K562 (cell line): Measurements from ENCODE around the gene UBE2J2. TPM values are rescaled to one million over a fixed set of nuclear protein-coding genes. Genes with fewer than 3 reads are reported as not detected.

Experiments
- CREB1 ChIP-seq, 2 experiments: sonication (generic) in 1 of 2; formaldehyde crosslinking in 1 of 2; IDR thresholded peaks; 2 replicates each; pipeline versions ENCODE4 v1.6.1 to v1.8.0; 2012 to 2022; ENCODE audit warnings: inconsistent platforms in 1 of 2, mild to moderate bottlenecking in 1 of 2, missing genetic modification reagents in 1 of 2, moderate library complexity in 1 of 2
- CSDE1 ChIP-seq, 2 experiments: fragments of 450-650 bp; IDR thresholded peaks; 2 replicates each; pipeline ENCODE4 v1.6.1; 2016; ENCODE audit warnings: mild to moderate bottlenecking in 1 of 2
- CTCF ChIP-seq, 3 experiments: IDR thresholded peaks in 2 of 3; conservative IDR thresholded peaks in 1 of 3; 2 replicates each; pipeline ENCODE4 v1.5.1; 2011 to 2012; ENCODE audit warnings: low read length in 3 of 3, mild to moderate bottlenecking in 3 of 3, control low read depth in 2 of 3, improper control_type of control experiment in 1 of 3, inconsistent platforms in 1 of 3, low read depth in 1 of 3, mixed read lengths in 1 of 3, moderate library complexity in 1 of 3; ENCODE audit not compliant: insufficient read depth in 2 of 3
- E2F1 ChIP-seq: sonication (generic); formaldehyde crosslinking; IDR thresholded peaks from 2 replicates; pipeline ENCODE4 v1.8.1; 2023; ENCODE audit warnings: mild to moderate bottlenecking, missing genetic modification reagents, moderate library complexity
- EP400 ChIP-seq: fragments of 450-650 bp; IDR thresholded peaks from 2 replicates; pipeline ENCODE4 v1.6.1; 2017; ENCODE audit warnings: antibody characterized with exemption, mild to moderate bottlenecking, moderate library complexity
- GABPA ChIP-seq: fragments of 200-800 bp; sonication (Bioruptor generic); conservative IDR thresholded peaks from 2 replicates; pipeline ENCODE4 v1.6.1; 2016; ENCODE audit warnings: low read depth, missing genetic modification characterization, missing compliant biosample characterization
- GATAD2B ChIP-seq: fragments of 450-650 bp; IDR thresholded peaks from 2 replicates; pipeline ENCODE4 v1.6.1; 2017; ENCODE audit warnings: mild to moderate bottlenecking, borderline replicate concordance
- GTF3C2 ChIP-seq: IDR thresholded peaks from 3 replicates; pipeline ENCODE4 v1.6.1; 2011; ENCODE audit warnings: borderline replicate concordance, mild to moderate bottlenecking, moderate library complexity; ENCODE audit not compliant: insufficient read length; ENCODE audit errors: extremely low read depth
- MYC ChIP-seq, 2 experiments: fragments of 250-450 bp in 1 of 2; sonication (Bioruptor Pico) in 1 of 2; IDR thresholded peaks; 2 replicates each; pipeline versions ENCODE4 v1.5.1 to v1.6.1; 2012 to 2021; ENCODE audit warnings: low read depth in 2 of 2, borderline replicate concordance in 1 of 2, improper control_type of control experiment in 1 of 2, low read length in 1 of 2, mild to moderate bottlenecking in 1 of 2, moderate library complexity in 1 of 2
- NCOA6 ChIP-seq: fragments of 450-650 bp; IDR thresholded peaks from 2 replicates; pipeline ENCODE4 v1.6.1; 2017; ENCODE audit warnings: mild to moderate bottlenecking
- NFATC3 ChIP-seq: fragments of 450-650 bp; IDR thresholded peaks from 2 replicates; pipeline ENCODE4 v1.6.1; 2017; ENCODE audit warnings: mild to moderate bottlenecking
- NFE2L1 ChIP-seq: fragments of 450-650 bp; IDR thresholded peaks from 2 replicates; pipeline ENCODE4 v1.6.1; 2016; ENCODE audit warnings: missing genetic modification characterization, low read depth, mild to moderate bottlenecking, missing compliant biosample characterization, moderate library complexity, borderline replicate concordance
- NR2C2 ChIP-seq, 2 experiments: fragments of 200-800 bp in 1 of 2; sonication (Bioruptor generic) in 1 of 2; sonication (generic) in 1 of 2; formaldehyde crosslinking in 1 of 2; IDR thresholded peaks; 2 replicates each; pipeline versions ENCODE4 v1.6.1 to v1.8.0; 2016 to 2022; ENCODE audit warnings: mild to moderate bottlenecking in 1 of 2, missing compliant biosample characterization in 1 of 2, missing genetic modification characterization in 1 of 2, missing genetic modification reagents in 1 of 2
- SETDB1 ChIP-seq: IDR thresholded peaks from one replicate; pipeline ENCODE4 v1.6.1; 2012; ENCODE audit warnings: low read length, control low read depth, inconsistent platforms
- TAF1 ChIP-seq: IDR thresholded peaks from 2 replicates; pipeline ENCODE4 v1.6.1; 2011; ENCODE audit warnings: mild to moderate bottlenecking, low read length, moderate library complexity; ENCODE audit not compliant: insufficient read depth, control insufficient read depth, severe bottlenecking; ENCODE audit errors: extremely low read depth
- TAF15 ChIP-seq: fragments of 200-400 bp; formaldehyde crosslinking; IDR thresholded peaks from 2 replicates; pipeline ENCODE4 v1.6.1; 2017; ENCODE audit warnings: mild to moderate bottlenecking, low read depth, low read length, moderate library complexity
- U2AF1 ChIP-seq: fragments of 200-400 bp; formaldehyde crosslinking; optimal IDR thresholded peaks from 2 replicates; pipeline ENCODE3; 2017; ENCODE audit warnings: mild to moderate bottlenecking, low read depth, low read length, moderate library complexity
- ZNF384 ChIP-seq: IDR thresholded peaks from 2 replicates; pipeline ENCODE4 v1.6.1; 2012; ENCODE audit warnings: low read depth, low read length, improper control_type of control experiment
- polyA plus RNA-seq, 8 experiments: library from polyadenylated mRNA; depleted of rRNA in 4 of 8; stranded (reverse) in 5 of 8; unstranded in 3 of 8; fragments of >200 nt; fragmentation: Nextera tagmentation in 2 of 8; fragmentation: Illumina TruSeq in 1 of 8; extraction: Ambion mirVana in 2 of 8; extraction: Trizol in 1 of 8; gene quantifications; 2 replicates each; pipeline versions ENCODE4 v1.2.1 to v1.2.3, GENCODE V29; 2011 to 2014; ENCODE audit warnings: inconsistent platforms in 1 of 8, missing spikeins in 1 of 8
- total RNA-seq, 7 experiments: library from RNA; depleted of rRNA in 6 of 7; stranded (reverse); fragments of >200 nt in 6 of 7; fragmentation: Illumina TruSeq in 2 of 7; extraction: Trizol in 2 of 7; gene quantifications; 2 replicates each; pipeline versions ENCODE4 v1.2.1 to v1.2.3, GENCODE V29; 2011 to 2021; ENCODE audit warnings: low replicate concordance in 1 of 7

Gene UBE2J2
- total and polyA plus RNA-seq, 9 of the 15 experiments (the other 6 are each of a cell fraction or from before 2014, with no cell fraction given) = 0.93 to 112 (median 75.5) TPM

GRCh38 chr1:1307923-1308755 is 34.5 kb upstream of the UBE2J2 start, which contains the start of the genes ACAP3 and PUSL1 (continued):
- TF ChIP-seq TAF1 (peak; percentile 62), TAF15 (no peak), U2AF1 (peak; percentile 98), GTF3C2 (peak; percentile 31), SETDB1 (no peak), NFATC3 (no peak), CTCF (IDR thresholded peaks at IDR 0.05 in 2 of 3, conservative IDR thresholded peaks at IDR 0.05 in 1 of 3; ENCODE audit: insufficient read depth in 2 of 3, low read depth in 1 of 3, low read length in 3 of 3) (peak in 1 of 3 experiments; percentile 2; a peak in 1 of 6 replicates), GABPA (tag) (peak; percentile 90), EP400 (peak; percentile 97), NCOA6 (no peak), MYC (IDR thresholded peaks at IDR 0.05; ENCODE audit: low read depth, low read length) (peak; percentile 97), MYC (CRISPR knock-in tag; IDR thresholded peaks at IDR 0.05; ENCODE audit: borderline replicate concordance, low read depth) (peak; percentile 91; the same call in 1 of the 2 replicates), CREB1 (IDR thresholded peaks at IDR 0.05) (peak; percentile 54), CREB1 (CRISPR knock-in tag; IDR thresholded peaks at IDR 0.05) (peak; percentile 69), ZNF384 (no peak), NR2C2 (CRISPR knock-in tag; IDR thresholded peaks at IDR 0.05) (no peak), NR2C2 (tag; IDR thresholded peaks at IDR 0.05) (peak; percentile 69; the same call in 1 of the 2 replicates), GATAD2B (peak; percentile 40), E2F1 (peak; percentile 93), NFE2L1 (tag) (no peak), CSDE1 (IDR thresholded peaks at IDR 0.05) (no peak)
